Measurements from ENCODE around the gene APOL2.
"Not testable (repeated sequence)": the region's sequence is repeated elsewhere in the genome, so short reads cannot be mapped to it uniquely, and the experiment has no call there.

- not testable (repeated sequence) for TF ChIP-seq CTCF, POLR2A (IDR thresholded peaks at IDR 0.05)
Measured at GRCh38 chr22:36250292-36250960, 11.1 kb upstream of the APOL2 start.

All from esophagus squamous epithelium (tissue), 4 donors.